Upper lobe of left lung (tissue), 4 donors: ENCODE data around the gene C4orf17.

Experiments used
- EP300 ChIP-seq, 4 donors: sonication (generic); formaldehyde crosslinking; IDR thresholded peaks; one replicate each; pipeline ENCODE4 v1.5.1; 2017; ENCODE audit warnings: antibody characterized with exemption in 4 of 4, control low read depth in 2 of 4
- POLR2A ChIP-seq, 4 donors: fragments of 450-650 bp; IDR thresholded peaks; one replicate each; pipeline ENCODE4 v1.5.1; 2016 to 2017; ENCODE audit warnings: antibody characterized with exemption in 4 of 4, mild to moderate bottlenecking in 2 of 4
- TF ChIP-seq, protein P1 (sequence below), 6 experiments: fragments of 450-650 bp in 4 of 6; fragments of 200-600 bp in 2 of 6; sonication (generic) in 2 of 6; IDR thresholded peaks; one replicate each; pipeline ENCODE4 v1.5.1; 2016 to 2019; ENCODE audit warnings: antibody characterized with exemption in 6 of 6

- TF ChIP-seq, protein P1, sequence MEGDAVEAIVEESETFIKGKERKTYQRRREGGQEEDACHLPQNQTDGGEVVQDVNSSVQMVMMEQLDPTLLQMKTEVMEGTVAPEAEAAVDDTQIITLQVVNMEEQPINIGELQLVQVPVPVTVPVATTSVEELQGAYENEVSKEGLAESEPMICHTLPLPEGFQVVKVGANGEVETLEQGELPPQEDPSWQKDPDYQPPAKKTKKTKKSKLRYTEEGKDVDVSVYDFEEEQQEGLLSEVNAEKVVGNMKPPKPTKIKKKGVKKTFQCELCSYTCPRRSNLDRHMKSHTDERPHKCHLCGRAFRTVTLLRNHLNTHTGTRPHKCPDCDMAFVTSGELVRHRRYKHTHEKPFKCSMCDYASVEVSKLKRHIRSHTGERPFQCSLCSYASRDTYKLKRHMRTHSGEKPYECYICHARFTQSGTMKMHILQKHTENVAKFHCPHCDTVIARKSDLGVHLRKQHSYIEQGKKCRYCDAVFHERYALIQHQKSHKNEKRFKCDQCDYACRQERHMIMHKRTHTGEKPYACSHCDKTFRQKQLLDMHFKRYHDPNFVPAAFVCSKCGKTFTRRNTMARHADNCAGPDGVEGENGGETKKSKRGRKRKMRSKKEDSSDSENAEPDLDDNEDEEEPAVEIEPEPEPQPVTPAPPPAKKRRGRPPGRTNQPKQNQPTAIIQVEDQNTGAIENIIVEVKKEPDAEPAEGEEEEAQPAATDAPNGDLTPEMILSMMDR (IDR thresholded peaks at IDR 0.05), result no peak
- TF ChIP-seq POLR2A (IDR thresholded peaks at IDR 0.05) (no peak), EP300 (IDR thresholded peaks at IDR 0.05) (no peak)
Measured at GRCh38 chr4:99507762-99508161, 3.1 kb upstream of the C4orf17 start.
